Left lung (tissue), 10 donors: Measurements from ENCODE around the gene TCAF1. TPM values are rescaled to one million over a fixed set of nuclear protein-coding genes. Genes with fewer than 3 reads are reported as not detected.

ENCODE experiments used
- ATAC-seq: fragments of 200-7000 bp; cut with Tn5 transposase; one replicate; pipeline ENCODE4 v1.9.1; 2020; ENCODE audit warnings: moderate library complexity
- DNase-seq, 4 donors: peaks; one replicate each; pipeline ENCODE4 v3.0.0-alpha.2; 2013 to 2020
- H3K27ac ChIP-seq, 2 donors: fragments of 200-600 bp; sonication (generic) in 1 of 2; one replicate each; pipeline versions ENCODE4 v1.5.0 to v1.8.0; 2020 to 2021
- H3K27me3 ChIP-seq, 2 donors: fragments of 200-600 bp; sonication (generic) in 1 of 2; one replicate each; pipeline versions ENCODE4 v1.5.0 to v1.8.0; 2020 to 2021
- H3K36me3 ChIP-seq, 2 donors: fragments of 200-600 bp; sonication (generic) in 1 of 2; one replicate each; pipeline versions ENCODE4 v1.5.0 to v1.8.0; 2020 to 2021
- H3K4me1 ChIP-seq, 2 donors: fragments of 200-600 bp; one replicate each; pipeline ENCODE4 v1.8.0; 2021
- H3K4me3 ChIP-seq, 2 donors: fragments of 200-600 bp; sonication (generic) in 1 of 2; one replicate each; pipeline versions ENCODE4 v1.5.0 to v1.8.0; 2020 to 2021; ENCODE audit warnings: mild to moderate bottlenecking in 1 of 2
- H3K9me3 ChIP-seq, 2 donors: fragments of 200-600 bp; sonication (generic) in 1 of 2; one replicate each; pipeline versions ENCODE4 v1.5.0 to v1.8.0; 2020 to 2021
- intact Hi-C, 2 donors: fragments of 100-400 bp; cut with DNase I; formaldehyde crosslinking; loops; one replicate each; pipeline versions ENCODE4 v1.11.2 to v1.14.2; 2022
- polyA plus RNA-seq, 6 donors: library from polyadenylated mRNA; unstranded; fragments of 120-200 nt; gene quantifications; one replicate each; pipeline ENCODE4 v1.2.1, GENCODE V29; 2013; ENCODE audit not compliant: insufficient read length in 6 of 6
- total RNA-seq, 2 donors: library from RNA; stranded (reverse); fragmentation: NEBNext Ultra II Directional; extraction: Animal tissue kit (Norgen Biotek cat#: 25700); gene quantifications; one replicate each; pipeline ENCODE4 v1.2.1, GENCODE V29; 2021
- TF ChIP-seq, protein P1 (sequence below), 2 donors: fragments of 200-600 bp; sonication (generic) in 1 of 2; IDR thresholded peaks; one replicate each; pipeline versions ENCODE4 v1.5.0 to v1.8.0; 2021; ENCODE audit warnings: antibody characterized with exemption in 2 of 2
- donor health status: DM: no; HTN: yes; CAD: no.
- donor health status: DM: no; HTN: no; CAD: no.

TCAF1 gene
- total and polyA plus RNA-seq, 8 donors, result 39.4 to 135 (median 101) TPM

DNA sequence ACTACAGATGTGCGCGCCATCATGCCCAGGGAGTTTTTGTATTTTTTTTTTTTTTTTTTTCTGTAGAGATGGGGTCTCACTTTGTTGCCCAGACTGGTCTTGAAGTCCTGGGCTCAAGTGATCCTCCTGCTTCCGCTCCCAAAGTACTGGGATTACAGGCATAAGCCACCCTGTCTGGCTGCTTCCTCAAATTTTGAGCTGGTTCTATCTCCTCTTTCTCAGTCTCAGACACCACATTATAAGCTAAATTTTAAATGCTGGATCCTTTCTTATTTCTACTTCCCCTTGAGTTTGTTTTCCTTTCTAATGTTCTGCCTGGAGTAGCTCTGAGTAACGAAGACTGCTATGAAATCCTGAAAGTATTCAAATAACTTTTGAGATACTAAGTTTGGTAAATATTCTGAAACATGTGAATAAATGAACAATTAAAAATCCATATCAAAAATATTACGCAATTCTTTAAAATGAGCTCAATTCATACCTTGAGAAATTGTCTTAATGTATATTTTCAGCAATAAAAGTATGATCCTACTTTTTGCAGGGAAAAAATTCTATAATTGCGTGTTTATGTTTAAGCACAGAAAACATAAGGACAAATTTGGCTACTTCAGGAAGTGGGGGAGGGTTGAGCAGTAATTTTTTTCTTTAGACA, 15.0 kb downstream of the TCAF1 start:
- TF ChIP-seq, protein P1, sequence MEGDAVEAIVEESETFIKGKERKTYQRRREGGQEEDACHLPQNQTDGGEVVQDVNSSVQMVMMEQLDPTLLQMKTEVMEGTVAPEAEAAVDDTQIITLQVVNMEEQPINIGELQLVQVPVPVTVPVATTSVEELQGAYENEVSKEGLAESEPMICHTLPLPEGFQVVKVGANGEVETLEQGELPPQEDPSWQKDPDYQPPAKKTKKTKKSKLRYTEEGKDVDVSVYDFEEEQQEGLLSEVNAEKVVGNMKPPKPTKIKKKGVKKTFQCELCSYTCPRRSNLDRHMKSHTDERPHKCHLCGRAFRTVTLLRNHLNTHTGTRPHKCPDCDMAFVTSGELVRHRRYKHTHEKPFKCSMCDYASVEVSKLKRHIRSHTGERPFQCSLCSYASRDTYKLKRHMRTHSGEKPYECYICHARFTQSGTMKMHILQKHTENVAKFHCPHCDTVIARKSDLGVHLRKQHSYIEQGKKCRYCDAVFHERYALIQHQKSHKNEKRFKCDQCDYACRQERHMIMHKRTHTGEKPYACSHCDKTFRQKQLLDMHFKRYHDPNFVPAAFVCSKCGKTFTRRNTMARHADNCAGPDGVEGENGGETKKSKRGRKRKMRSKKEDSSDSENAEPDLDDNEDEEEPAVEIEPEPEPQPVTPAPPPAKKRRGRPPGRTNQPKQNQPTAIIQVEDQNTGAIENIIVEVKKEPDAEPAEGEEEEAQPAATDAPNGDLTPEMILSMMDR (IDR thresholded peaks at IDR 0.05), result no peak
- Histone ChIP-seq H3K27ac (no peak overlapping the region), H3K36me3 (no peaks in the 10 kb centered on the region), H3K27me3 (peaks cover 0 to 35% of the 10 kb centered on the region in 2 donors), H3K9me3 (no peaks in the 10 kb centered on the region), H3K4me1 (peaks cover 0 to 4% of the 10 kb centered on the region in 2 donors), H3K4me3 (no peak overlapping the region)
- DNase-seq, result no peak
- intact Hi-C loops, result no loop called here
- no peak for ATAC-seq

DNA sequence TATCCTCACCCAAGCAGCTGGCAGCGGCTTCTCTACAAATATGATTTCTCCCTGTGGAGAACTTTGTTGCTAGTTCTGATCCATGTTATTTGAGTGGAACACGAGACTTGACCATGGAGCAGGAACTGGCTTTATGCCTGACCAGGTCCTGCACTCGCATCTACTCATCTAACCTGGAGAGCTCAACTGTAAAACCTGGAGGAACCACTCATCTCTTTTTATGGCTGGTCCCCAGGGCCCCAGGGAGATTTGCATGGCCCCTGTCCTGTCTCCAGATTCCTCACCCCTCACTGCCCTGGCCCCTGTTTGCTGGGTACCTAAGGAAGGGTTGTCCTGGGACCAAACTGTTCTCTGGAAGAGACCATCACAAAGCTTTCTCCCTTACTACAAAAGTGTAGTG, 16.0 kb downstream of the TCAF1 start:
- Histone ChIP-seq H3K36me3 (no peaks in the 10 kb centered on the region), H3K27ac (no peak overlapping the region), H3K4me1 (peaks cover 0 to 4% of the 10 kb centered on the region in 2 donors), H3K4me3 (no peak overlapping the region), H3K27me3 (peaks cover 0 to 36% of the 10 kb centered on the region in 2 donors), H3K9me3 (no peaks in the 10 kb centered on the region)
- ATAC-seq (no peak), DNase-seq (no peak)
- intact Hi-C loops, result no loop called here
- TF ChIP-seq, protein P1 (IDR thresholded peaks at IDR 0.05), result no peak

DNA sequence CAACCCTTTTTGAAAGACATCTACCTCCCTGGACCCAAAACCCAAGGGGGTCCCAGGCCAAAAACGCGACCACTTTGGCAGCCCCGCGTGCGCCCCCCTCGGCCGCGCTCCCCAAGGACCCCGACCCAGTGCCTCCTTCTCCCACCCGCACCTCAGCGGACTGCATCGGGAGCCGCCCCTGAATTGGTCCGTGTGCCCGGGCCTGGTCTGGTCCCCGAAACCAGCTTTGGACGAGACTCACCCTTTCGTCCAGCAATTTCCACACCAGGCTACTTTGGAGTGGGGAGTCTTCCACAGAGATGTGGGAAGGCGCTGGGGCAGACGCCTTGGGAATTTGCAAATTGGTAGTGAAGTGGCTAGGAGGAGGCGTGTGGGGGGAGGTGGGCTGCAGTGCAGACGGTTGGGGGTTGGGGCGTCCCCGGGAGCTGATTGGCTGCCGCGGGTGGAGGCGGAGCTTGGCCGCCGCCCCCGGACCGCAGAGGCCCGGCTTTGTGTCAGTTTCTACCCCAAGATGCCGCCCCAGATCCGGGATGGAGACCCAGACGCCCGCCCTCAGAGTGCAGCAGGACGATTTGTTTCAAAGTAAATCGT, 16.9 kb downstream of the TCAF1 start:
- H3K9me3 ChIP-seq, result no peaks in the 10 kb centered on the region
- no peak overlapping the region for H3K27ac ChIP-seq
- H3K36me3 ChIP-seq, result no peaks in the 10 kb centered on the region
- DNase-seq (peak; percentile 64 to 91 (median 75)), ATAC-seq (peak; percentile 66)
- peak overlapping the region; percentile 28 to 31 for H3K4me3 ChIP-seq
- peaks cover 0 to 4% of the 10 kb centered on the region in 2 donors for H3K4me1 ChIP-seq
- intact Hi-C loops, result no loop called here
- TF ChIP-seq, protein P1 (IDR thresholded peaks at IDR 0.05), result no peak
- H3K27me3 ChIP-seq, result peaks cover 0 to 36% of the 10 kb centered on the region in 2 donors

DNA sequence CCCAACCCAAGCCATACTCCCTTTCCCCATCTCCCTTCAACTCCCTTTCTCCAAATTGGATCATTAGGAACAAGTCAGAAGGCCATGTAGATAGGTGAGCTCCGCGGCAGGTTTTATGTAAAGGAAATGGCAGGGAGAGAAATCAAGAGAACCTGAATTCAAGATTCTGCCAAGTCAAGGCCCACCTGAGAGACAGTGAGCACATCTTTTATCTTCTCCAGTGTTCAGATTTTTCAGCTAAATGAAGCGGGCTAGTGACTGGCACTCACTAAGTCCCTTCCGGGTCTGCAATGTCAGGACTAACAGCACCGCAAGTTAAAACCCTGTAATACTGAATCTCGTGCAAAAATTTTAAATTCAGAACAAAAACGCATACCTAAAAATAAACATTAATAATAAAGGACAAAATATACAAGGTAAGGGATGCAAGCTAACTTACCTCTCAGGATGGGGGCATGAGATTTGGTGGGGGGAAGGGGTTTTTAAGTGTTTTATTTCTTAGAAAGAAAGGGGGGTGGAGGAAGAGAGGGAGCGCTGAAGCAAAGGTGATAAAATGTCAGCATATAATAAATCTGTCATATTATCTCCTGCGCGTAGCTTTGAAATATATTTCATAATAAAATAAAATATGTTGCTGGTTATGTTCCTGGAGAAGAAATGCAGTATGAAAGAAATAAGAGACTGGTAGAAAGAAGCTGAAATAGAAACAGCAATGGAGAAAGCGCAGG, 17.6 kb downstream of the TCAF1 start:
- Histone ChIP-seq H3K36me3 (no peaks in the 10 kb centered on the region), H3K27ac (no peak overlapping the region), H3K4me3 (peak overlapping the region; percentile 28 to 31), H3K27me3 (peaks cover 0 to 36% of the 10 kb centered on the region in 2 donors), H3K9me3 (no peaks in the 10 kb centered on the region), H3K4me1 (peaks cover 0 to 4% of the 10 kb centered on the region in 2 donors)
- intact Hi-C loops, result no loop called here
- ATAC-seq (no peak), DNase-seq (no peak)
- TF ChIP-seq, protein P1 (IDR thresholded peaks at IDR 0.05), result no peak

DNA sequence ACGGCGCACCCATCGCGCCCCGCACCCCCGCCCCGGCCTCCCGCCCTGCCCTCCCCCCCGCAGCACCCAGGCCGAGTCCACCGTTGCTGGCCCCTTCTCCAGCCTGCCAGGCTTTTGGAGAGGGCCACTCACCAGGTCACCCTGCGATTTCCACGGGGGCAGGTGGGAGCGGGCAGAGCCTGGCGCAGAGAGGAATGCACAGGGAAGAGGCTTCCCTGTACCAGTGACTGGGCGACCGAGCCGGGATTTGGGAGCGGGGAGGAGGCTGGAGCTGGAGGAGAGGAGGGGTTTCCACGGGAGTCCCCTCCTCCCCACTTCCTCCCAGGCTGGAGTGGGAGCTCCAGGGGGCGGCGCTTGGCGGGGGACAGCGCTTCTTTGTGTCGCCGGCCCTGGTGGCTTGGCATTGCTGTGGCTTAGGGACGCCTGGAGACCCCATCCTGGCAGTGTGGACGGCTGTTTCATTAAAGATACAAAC, 19.3 kb downstream of the TCAF1 start:
- Histone ChIP-seq H3K4me3 (peak overlapping the region; percentile 48 to 49), H3K4me1 (peaks cover 4 to 5% of the 10 kb centered on the region in 2 donors), H3K27me3 (peaks cover 0 to 36% of the 10 kb centered on the region in 2 donors), H3K27ac (peak overlapping the region; percentile 54 to 82), H3K9me3 (no peaks in the 10 kb centered on the region), H3K36me3 (no peaks in the 10 kb centered on the region)
- TF ChIP-seq, protein P1 (IDR thresholded peaks at IDR 0.05), result no peak
- peak; percentile 89 for ATAC-seq
- intact Hi-C loops, result no loop called here
- peak; percentile 74 to 93 (median 83) for DNase-seq
